HepG2 (cell line): ENCODE measurements around the gene KCNJ1. TPM values are rescaled to one million over a fixed set of nuclear protein-coding genes. Genes with fewer than 3 reads are reported as not detected.

Experiments
- CBFB ChIP-seq: sonication (generic); formaldehyde crosslinking; IDR thresholded peaks from 2 replicates; pipeline ENCODE4 v1.4.0; 2020; ENCODE audit warnings: missing genetic modification reagents
- FUBP1 ChIP-seq: sonication (generic); formaldehyde crosslinking; IDR thresholded peaks from 2 replicates; pipeline ENCODE4 v1.5.1; 2020; ENCODE audit warnings: missing genetic modification reagents, mild to moderate bottlenecking, borderline replicate concordance
- HNRNPLL ChIP-seq: fragments of 200-400 bp; formaldehyde crosslinking; IDR thresholded peaks from 2 replicates; pipeline ENCODE4 v1.6.1; 2017; ENCODE audit warnings: mild to moderate bottlenecking, low read depth, low read length; ENCODE audit not compliant: poor library complexity, severe bottlenecking
- HOXA5 ChIP-seq: sonication (generic); formaldehyde crosslinking; IDR thresholded peaks from 2 replicates; pipeline ENCODE4 v1.4.0; 2020; ENCODE audit warnings: missing genetic modification reagents
- MATR3 ChIP-seq: sonication (generic); formaldehyde crosslinking; IDR thresholded peaks from 2 replicates; pipeline ENCODE4 v1.4.0; 2020; ENCODE audit warnings: missing genetic modification reagents
- MAX ChIP-seq: IDR thresholded peaks from 2 replicates; pipeline ENCODE4 v1.6.1; 2012; ENCODE audit warnings: inconsistent platforms
- MXD1 ChIP-seq: sonication (generic); formaldehyde crosslinking; IDR thresholded peaks from 2 replicates; pipeline ENCODE4 v1.4.0; 2020; ENCODE audit warnings: mild to moderate bottlenecking, missing genetic modification reagents
- NR3C1 ChIP-seq: sonication (generic); formaldehyde crosslinking; IDR thresholded peaks from 2 replicates; pipeline ENCODE4 v1.4.0; 2020; ENCODE audit warnings: missing genetic modification reagents
- SKIL ChIP-seq: sonication (generic); formaldehyde crosslinking; IDR thresholded peaks from 2 replicates; pipeline ENCODE4 v1.8.0; 2022; ENCODE audit warnings: missing genetic modification reagents, mild to moderate bottlenecking, moderate library complexity, borderline replicate concordance
- TEF ChIP-seq: sonication (generic); formaldehyde crosslinking; IDR thresholded peaks from 2 replicates; pipeline ENCODE4 v1.5.0; 2020; ENCODE audit warnings: missing genetic modification reagents
- ZFP91 ChIP-seq: sonication (generic); formaldehyde crosslinking; IDR thresholded peaks from 2 replicates; pipeline ENCODE4 v1.9.0; 2022; ENCODE audit warnings: missing genetic modification reagents, mild to moderate bottlenecking, borderline replicate concordance
- ZNF280B ChIP-seq: sonication (generic); formaldehyde crosslinking; IDR thresholded peaks from 2 replicates; pipeline ENCODE4 v1.5.0; 2020; ENCODE audit warnings: missing genetic modification reagents, mild to moderate bottlenecking, borderline replicate concordance
- ZNF329 ChIP-seq: sonication (generic); formaldehyde crosslinking; IDR thresholded peaks from 2 replicates; pipeline ENCODE4 v1.9.0; 2021; ENCODE audit warnings: low read depth, mild to moderate bottlenecking, missing genetic modification reagents
- ZNF580 ChIP-seq: IDR thresholded peaks from 2 replicates; pipeline ENCODE4 v1.6.1; 2016; ENCODE audit warnings: low read depth, borderline replicate concordance
- ZNF777 ChIP-seq: sonication (generic); formaldehyde crosslinking; IDR thresholded peaks from 2 replicates; pipeline ENCODE4 v1.4.0; 2020; ENCODE audit warnings: missing genetic modification reagents
- polyA plus RNA-seq, 8 experiments: library from polyadenylated mRNA; depleted of rRNA in 3 of 8; stranded (reverse) in 7 of 8; unstranded in 1 of 8; fragments of >200 nt; fragmentation: Illumina TruSeq in 4 of 8; extraction: Trizol in 4 of 8; gene quantifications; 2 replicates each; pipeline versions ENCODE4 v1.2.1 to v1.2.3, GENCODE V29; 2011 to 2016; ENCODE audit warnings: low read depth in 4 of 8, missing spikeins in 1 of 8, mixed read lengths in 1 of 8; ENCODE audit not compliant: insufficient read depth in 1 of 8
- total RNA-seq, 5 experiments: library from RNA; depleted of rRNA; stranded (reverse); fragments of >200 nt; fragmentation: Illumina TruSeq; extraction: Trizol; gene quantifications; 2 replicates each; pipeline ENCODE4 v1.2.3, GENCODE V29; 2016; ENCODE audit warnings: low read depth in 1 of 5

The KCNJ1 gene
- total and polyA plus RNA-seq, 2 of the 13 experiments (the other 11 are each of a cell fraction or from before 2014, with no cell fraction given), result not detected

GRCh38 chr11:128890543-128891368 lies 23.7 kb upstream of the KCNJ1 start, which contains the start of gene KCNJ5 (continued):
- no peak for TF ChIP-seq SKIL (CRISPR knock-in tag)
- no peak for TF ChIP-seq CBFB (CRISPR knock-in tag)
- TF ChIP-seq HOXA5 (CRISPR knock-in tag), result no peak
- TF ChIP-seq TEF (CRISPR knock-in tag), result no peak
- no peak for TF ChIP-seq ZNF280B
- no peak for TF ChIP-seq MXD1 (CRISPR knock-in tag)
- TF ChIP-seq HNRNPLL, result peak; percentile 45
- TF ChIP-seq ZNF329 (CRISPR knock-in tag), result 0 out of 2 replicates have a peak, but pooled peaks have one; percentile 50
- TF ChIP-seq MATR3 (CRISPR knock-in tag), result no peak
- no peak for TF ChIP-seq MAX
- TF ChIP-seq NR3C1, result no peak
- TF ChIP-seq FUBP1, result no peak
- TF ChIP-seq ZNF580 (CRISPR knock-in tag), result no peak
- TF ChIP-seq ZNF777 (CRISPR knock-in tag), result peak; percentile 57
- TF ChIP-seq ZFP91, result no peak; the same call in 1 of the 2 replicates
